ENCODE results near the gene MOCS3. TPM values are rescaled to one million over a fixed set of nuclear protein-coding genes. Genes with fewer than 3 reads are reported as not detected.

MOCS3 gene
- total RNA-seq, 1 donor from 2014 or later, result 9.5 TPM

GRCh38 chr20:51010932-51011331 is 52.3 kb downstream of the MOCS3 start:
- no peak for DNase-seq (ENCODE audit: low read depth, low spot score)

- no peak for DNase-seq (ENCODE audit: low read depth, low spot score)
Measured at GRCh38 chr20:51011479-51011878, 52.9 kb downstream of the MOCS3 start.

- no peak for DNase-seq (ENCODE audit: low read depth, low spot score)
Measured at GRCh38 chr20:51012357-51012756, 53.7 kb downstream of the MOCS3 start.

Other genes with a start within 250 kb of the MOCS3 start
- gene PARD6B, start 227.2 kb upstream of the MOCS3 start, total RNA-seq, result 0.13 and 0.14 TPM in 2 replicates
- gene BCAS4, start 163.8 kb upstream of the MOCS3 start, total RNA-seq, result 1.6 and 2.5 TPM in 2 replicates
- gene ADNP, start 27.4 kb upstream of the MOCS3 start, total RNA-seq, result 29.3 and 30.8 TPM in 2 replicates
- 64.8 and 66.5 TPM in 2 replicates for gene DPM1, start 286 bp upstream of the MOCS3 start, total RNA-seq
- 0.40 and 1.3 TPM in 2 replicates for gene KCNG1, start 64.3 kb downstream of the MOCS3 start, total RNA-seq